GM19035 (cell line): ENCODE data around the gene PI4KA.

Source experiments
- ATAC-seq: cut with Tn5 transposase; IDR thresholded peaks from one replicate; pipeline ENCODE4 v1.9.1; 2021; ENCODE audit not compliant: unreplicated experiment

Gene PI4KA

DNA sequence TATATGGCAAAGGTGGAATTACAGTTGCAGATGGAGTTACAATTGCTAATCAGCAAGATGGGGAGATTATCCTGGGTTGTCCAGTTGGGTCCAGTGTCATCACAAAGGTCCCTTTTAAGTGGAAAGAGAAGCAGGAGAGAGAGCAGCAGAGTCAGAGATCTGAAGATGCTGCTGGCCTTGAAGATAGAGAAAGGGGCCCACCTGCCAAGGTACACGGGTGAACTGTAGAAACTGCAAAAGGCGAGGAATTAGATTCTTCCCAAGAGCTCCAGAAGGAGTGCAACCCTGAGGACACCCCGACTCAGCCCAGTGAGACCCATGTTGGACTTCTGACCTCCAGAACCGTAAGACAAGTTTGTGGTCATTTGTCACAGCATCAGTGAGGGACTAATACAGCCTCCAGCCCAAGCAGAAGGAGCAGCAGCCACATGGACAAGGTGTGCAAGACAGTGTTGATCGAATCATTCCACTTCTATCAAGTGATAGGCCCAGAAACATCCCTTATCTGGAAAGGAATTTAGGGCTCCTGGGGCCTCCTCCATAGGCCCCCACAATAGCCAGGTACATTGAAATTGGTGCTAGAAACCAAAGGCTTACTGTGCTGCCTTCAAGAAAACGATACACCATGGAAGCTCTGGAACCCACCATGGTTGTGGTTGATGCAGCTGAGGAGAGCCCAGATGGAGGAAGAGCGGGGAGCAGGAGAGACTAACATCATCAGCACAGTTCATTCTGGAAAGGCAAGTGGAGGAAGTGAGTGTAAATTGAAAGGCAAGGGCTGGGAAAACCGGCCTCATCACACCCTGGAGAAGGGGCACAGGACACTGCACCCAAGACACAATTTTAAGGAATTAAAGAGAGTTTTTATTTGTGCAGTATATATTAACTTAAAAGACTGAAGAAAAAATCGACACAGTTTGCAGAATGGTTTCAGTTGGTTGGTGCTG is 23.5 kb upstream of the PI4KA start:
- ATAC-seq, result no peak

DNA sequence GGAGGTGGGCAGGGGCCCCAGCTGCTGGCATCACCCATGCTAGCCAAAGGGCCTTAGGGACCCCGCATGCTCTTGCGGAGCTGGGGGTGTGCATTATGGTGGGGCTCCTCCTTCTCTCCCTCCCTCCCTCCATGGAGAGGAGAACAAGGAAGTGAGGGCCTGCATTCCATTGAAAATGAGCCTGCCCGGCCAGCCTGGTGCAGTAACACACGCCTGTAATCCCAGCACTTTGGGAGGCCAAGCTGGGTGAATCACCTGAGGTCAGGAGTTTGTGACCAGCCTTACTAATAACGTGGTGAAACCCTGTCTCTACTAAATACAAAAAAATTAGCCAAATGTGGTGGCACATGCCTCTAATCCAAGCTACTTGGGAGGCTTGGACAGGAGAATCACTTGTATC is 22.6 kb upstream of the PI4KA start:
- ATAC-seq, result no peak

DNA sequence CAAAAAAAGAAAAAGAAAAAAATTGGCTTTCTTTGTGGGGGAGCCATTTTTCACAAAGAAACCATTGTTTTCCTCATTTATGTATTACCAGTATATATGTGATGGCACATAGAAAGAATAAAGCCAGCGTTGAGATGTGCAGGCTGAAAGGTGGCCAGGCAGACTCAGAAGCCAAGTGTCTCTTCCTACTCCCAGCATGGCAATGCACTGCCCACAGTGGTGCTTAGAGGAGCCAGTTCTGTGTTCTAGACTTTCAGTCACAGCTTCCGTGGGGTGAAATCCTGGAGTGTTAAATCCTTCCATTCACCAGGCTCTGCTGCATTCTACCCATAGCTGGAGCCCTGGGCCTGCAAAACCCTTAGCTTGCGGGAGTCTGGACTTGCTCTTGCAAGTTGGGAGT is 19.1 kb upstream of the PI4KA start:
- ATAC-seq, result no peak

DNA sequence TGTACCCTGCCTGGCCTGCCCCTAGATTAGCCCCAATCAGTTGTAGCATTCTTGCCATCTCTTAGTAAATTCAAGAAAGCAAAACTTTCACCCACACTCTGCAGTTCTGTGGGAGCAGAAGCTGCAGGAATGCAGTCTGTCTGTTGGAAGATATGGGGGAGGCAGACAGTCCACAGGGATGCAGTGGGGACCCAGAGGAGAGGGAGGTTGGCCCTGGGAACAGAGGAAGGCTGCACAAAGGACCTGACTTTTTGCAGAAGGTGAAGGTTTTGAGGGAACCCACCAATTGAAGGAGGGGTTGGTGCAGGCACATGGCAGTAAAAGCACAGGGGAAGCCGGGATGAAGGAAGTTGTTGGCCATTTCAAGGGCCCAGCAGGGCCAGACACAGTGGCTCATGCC is 16.7 kb upstream of the PI4KA start:
- no peak for ATAC-seq

DNA sequence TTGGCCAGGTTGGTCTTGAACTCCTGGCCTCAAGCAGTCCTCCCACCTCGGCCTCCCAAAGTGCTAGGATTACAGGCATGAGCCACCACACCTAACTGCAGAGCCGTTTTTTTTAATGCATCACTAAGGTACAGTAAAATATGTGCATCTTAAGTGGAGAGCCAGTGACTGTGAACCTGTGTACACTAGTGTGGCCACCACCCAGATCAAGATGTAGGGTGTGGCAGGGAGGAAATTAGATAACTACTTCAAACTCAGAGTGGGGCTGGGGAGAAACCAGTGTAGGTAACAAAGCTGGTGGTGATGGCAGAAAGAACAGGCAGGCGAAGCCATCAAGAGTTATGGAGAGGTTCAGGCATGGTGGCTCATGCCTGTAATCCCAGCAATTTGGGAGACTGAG is 14.6 kb upstream of the PI4KA start:
- no peak for ATAC-seq

DNA sequence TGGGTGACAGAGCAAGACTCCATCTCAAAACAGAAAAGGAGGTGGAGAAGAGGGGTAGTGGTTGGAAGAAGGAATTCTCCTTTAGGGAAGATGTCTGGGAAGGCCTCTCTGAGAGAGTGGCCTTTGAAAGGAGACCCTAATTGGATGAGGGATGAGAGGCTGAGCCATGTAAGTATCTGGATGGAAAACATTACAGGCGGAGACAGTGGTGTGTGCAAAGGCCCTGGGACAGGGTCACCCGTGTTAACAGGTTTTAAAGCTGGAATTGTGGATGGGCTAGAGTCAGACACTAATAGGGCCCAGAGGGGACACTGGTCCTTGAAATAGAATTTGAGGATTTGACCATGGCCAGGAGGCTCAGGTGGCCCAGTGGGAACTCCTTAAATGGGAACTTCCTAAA is 10.6 kb upstream of the PI4KA start:
- no peak for ATAC-seq

DNA sequence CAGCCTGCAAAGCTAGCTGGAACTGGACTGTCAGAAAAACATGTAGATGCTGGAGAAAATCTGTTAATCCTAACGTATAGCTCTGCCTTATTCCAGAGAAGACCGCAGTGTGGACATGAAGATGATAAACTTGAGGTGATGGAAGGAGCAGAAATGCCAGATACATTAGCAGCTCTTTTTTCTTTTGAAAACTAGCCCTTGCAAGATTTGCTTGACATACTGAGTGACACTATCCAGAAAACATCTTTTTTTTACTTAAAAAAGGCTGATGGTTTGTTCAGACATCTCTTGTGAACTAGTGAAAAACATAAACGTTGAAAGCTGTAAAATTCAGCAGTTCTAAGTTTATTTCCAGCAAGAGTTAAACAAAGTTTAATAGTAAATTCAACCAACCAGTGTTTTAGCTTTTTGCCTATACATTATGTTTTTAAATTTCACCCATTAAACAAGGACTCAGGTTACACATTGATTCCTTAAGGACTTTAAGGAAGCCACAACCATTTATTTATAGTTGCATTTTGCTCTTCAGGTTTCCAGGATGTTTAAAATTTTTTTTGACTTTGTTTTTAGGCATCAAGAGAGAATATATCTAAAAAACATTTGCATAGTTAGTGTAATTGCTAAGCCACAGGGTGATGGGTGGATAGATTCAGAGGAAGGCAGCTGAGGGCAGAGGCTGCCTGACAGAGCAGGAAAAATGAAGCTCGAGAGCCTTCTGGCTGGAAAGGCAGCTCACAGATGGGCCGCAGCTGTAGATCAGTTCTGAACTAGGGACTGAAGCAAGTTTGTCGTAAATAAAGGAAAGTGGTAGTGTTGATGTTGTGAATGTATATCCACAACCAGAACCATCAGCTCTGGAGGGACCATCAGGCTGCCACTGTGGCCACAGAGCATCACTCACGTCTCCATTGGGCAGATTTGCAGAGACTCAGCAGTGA is 9.7 kb upstream of the PI4KA start:
- ATAC-seq, result no peak

DNA sequence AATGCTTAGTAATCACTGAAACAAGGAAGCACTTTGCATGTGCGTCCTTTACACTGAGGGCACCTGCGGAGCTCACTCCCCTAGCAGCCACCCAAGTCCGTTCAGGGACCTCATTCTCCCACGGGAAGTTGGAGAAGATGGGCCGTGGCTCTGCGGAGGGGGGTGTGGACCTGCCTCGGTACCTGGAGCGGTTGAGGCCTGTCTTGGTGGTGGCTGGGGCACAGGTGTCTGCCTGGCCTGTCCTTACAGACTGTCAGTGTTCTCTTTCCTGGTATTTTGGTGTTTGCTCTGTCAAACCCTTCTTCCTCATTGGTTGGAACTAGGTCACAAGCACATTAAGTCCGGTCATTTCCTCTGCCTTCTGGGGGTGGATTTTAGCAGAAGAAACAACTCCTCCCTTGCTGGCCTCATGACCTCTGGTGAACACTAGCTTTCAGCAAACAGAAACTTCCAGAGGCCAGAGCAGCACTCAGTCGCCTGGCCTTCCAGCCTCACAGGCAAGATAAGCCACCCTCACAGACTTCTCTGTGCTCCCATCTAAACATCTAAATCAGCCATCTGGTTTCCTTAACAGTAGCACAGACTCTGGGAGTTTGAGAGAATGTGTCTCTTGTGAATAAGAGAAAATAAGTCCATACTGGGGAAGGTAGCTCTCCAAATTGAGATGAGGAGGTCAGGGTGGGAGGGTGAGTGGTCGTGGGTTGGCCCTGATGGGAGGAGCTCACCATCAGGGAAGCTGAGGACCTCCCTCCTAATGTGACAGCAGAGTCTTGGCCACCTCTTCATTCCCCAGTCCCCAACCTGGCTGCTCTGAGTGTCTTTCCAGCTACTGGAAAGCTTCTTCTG is 8.8 kb upstream of the PI4KA start:
- ATAC-seq, result no peak

DNA sequence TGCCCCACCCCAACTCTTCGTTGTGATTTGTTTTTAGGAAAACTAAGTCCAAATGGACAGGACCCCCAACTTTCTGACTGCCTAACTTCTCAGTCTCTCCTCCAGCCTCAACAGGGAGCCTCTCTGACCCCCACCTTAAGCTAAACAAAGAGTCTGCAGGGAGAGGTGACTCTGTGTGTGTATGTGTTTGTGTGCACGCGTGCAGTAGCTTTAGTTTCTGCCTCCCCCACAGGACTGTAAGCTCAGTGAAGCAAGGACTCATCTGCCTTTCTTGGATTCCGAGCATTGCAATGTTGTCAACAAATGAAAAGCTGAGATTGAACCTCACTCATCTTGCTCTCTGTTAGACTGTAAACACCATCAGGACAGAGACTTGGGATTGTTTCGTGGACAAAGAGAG is 8.1 kb upstream of the PI4KA start:
- no peak for ATAC-seq

DNA sequence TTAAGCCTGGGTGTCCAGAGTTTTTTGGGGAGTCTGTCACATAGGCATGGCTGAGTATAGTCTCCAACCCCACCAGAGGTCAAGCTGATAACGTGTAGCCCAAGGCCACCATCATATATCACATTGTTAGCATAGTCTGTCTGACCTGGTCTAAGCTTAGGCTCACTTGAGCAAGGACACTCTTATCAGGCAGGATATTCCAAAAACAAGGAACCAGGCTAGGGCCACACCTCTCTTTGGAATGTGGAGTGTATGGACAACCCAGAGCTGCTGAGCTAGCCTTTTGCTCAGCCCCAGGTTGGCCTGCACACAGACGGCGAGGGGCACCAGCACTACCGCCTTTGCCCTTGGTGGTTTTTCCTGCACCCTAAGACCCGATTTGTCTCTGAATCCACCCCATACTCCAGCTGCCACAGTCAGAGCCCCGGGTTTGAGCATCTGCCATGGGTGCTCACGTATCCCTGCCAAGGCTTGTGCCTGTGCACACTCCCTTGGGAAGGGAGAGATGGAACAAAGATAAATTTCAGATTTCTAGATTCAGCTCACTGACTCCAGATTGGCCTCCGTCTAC is 7.3 kb upstream of the PI4KA start:
- ATAC-seq, result no peak

DNA sequence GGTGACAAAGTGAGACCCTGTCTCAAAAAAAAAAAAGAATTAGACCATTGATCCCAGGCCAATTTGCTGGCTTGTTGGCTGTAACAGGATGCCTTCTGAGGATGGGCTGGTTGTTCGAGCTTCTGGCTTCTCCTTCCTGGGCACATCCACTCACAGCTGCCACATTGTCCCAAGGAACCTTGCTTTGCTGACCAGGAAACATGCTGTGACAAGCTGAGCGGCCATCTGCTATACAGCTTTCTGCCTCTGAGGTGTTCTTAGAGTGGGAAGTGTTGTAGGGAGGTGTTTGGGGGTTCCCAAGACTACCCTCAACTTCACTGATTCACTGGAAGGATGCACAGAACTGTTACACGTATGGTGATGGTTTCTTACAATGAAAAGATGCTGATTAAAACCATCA is 6.7 kb upstream of the PI4KA start:
- ATAC-seq, result no peak

DNA sequence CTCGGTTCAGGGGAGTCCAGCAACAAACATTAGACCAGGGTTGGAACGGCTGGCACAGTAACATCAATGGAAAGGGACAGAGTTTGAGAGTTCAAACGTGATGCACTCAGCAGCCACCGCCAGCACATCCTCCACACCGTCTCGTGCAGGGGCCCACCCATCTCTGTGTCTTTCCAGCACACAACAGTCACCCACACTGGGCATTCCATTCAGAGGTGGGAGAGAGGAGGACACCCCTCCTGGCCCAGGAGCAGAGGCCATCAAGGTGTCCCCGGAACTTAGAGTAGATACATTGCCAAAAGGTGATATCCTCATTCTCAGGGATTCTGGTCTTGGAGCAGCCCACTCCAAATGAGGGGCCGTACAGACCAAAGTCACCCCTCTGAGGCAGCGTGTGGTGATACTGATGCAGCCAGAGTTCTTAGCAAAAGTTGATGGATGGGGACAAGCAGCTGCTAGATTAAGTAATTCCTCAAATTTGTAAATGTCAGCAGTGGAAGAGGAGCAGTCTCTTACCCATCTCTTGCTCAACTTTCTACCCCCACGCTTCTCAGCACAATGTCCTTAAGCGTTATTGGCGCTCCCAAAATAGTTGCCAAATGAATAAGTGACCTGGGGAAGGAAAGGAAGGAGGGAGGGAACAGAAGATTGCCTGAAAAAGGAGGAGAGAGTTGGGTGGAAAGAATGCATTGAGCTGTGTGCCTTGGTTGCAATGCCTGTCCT is 5.7 kb upstream of the PI4KA start:
- no peak for ATAC-seq

DNA sequence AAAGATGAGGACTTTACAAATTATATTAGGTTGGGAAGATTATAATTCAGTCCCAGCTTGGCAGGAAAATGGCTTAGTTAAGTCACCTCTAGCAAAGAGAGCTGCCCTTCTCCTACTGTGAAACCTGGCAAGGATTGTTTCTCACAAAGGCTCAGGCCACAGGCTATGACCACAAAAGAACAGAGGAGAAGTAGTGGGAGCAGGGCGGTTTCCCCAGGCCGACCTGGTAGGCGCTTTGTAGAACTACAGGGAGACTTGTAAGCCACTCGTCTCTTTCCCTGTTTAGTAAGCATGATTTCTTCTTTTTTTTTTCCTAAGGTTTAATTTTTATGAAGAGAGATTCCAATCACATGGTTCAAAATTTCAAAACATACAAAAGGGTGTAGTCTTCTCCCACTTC is 4.8 kb upstream of the PI4KA start:
- ATAC-seq, result no peak

DNA sequence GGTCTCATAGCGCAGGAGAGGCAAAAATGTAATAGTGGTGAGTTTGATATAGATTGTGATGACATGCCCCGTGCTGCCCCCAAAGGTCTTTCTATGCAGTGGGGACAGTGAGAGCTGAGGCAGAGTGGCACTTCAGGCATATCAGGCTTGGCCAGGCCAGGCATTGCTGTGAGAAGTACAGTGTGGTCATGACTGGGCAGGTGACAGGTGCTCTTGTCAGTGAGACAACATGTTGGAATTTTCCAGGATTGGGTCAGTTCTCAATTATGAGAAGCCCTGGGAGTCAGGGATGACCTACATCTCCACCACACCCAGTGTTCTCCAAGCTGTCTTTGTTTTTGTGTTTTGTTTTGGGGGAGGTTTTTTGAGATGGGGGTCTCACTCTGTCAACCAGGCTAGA is 3.9 kb upstream of the PI4KA start:
- ATAC-seq, result no peak

DNA sequence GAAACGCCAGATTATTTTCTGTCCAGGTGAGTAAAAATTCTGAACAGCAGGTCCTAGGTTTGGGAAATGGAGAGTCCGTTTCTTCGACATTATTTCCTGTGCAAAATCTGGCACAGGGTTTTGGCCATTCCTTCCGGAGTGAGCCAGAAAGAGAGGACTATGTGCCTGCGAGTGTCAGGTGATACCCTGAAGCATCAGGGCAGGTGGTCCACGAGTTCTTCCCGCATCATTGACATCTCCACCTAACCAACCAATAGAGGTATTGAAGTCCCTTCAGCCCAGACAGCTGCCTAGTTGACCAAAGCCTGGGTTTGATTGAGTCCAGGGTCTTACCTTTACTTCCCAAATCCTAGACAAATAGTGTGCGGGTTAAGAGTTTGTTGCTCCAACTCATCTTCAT is 1.0 kb upstream of the PI4KA start:
- no peak for ATAC-seq

DNA sequence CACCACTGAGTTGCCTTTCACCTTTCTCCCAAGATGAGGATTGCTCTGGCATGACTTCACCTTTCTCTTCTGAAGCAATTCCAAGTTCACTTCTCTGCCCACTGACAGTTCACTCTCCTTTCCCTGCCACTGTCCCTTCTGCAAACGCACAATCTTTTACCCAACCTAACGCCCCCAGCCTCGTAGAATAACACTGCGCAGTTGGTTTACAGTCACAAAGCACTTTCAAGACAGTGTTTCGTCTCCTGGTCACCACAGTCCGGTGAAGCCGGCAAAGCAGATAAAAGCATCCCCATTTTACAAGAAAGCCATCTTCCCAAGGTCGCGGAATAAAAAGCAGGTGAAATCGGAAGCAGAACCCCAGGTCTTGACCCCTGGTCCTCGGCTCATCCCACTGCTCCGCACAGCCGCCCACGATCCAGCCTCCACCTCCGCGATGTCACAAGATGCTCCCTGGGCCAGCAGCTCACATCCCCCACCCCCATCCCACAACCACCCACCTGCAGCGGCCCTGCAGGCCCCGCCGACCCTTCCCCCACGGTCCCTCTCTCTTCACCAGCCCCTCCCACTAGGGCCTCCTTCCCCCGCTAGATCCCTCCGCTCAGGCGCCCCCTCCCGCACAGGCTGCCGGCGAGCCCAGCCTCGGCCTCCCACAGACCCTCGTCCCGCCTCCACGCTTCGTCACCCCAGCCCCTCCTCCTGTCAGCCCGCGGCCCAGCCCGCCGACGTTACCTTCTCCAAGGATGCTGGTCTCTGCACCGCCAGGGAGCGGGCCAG is 585 bp downstream of the PI4KA start:
- peak; percentile 42 for ATAC-seq

DNA sequence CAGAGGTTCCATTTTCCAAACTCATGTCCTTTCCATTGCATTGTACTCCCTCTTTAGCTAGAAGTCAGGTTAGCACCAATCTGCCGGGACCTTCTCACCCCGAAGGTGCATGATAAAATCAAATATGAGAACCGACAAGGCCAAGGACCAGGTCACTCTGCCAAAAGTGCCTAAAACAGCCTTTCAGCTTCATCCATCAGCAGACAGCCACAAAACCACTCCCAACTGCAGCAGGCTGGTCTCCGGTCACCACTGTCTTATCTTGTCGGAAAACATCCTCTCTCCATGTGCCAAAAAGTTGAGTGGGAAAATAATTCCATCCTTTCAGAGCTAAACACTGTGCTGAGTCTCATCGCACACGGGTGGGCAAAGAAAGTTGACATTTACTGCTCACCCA is 1.4 kb downstream of the PI4KA start:
- ATAC-seq, result no peak

DNA sequence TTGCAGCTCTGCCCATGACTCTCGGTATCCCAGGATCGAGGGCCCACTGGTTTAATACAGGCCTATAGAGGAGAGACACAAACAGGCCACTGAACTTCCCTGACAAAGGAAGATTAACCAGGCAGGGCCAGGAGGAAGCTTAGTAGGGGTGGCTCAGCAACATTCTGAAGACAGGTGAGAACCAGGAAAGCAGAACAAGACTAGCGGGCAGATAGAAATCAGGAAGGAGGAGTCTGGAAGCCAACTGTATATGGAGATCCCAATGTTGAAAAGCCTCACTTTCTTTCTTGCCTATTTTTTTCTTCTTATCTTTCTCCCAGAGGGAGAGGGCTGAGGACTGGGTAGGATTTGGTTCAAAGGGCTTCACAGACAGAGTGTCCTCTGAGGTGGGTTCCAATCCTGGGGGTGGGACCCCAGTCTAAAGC is 5.4 kb downstream of the PI4KA start:
- ATAC-seq, result no peak

DNA sequence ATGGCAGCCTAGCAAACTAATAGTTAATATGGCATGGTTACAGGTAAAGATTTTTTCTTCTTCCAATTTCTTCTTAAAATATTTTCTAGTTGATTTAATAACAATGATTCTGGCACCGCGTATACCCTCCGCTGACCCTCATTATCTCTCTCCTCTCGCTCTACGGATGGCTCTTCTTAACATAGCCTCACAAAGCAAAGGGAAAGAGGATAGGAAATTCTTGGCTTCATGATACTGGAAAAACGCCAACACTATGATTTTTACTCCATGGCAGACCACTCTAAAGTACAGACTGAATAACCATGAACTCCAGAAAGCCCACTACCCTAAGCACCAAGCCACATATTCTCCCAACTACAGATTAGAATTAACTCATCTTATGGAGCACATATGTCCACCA is 6.1 kb downstream of the PI4KA start:
- ATAC-seq, result no peak
